PC-3 (cell line): ENCODE measurements around the gene TMEM190.

Source experiments
- EZH2 ChIP-seq: fragments of 300-600 bp; sonication (generic); IDR thresholded peaks from one replicate; pipeline ENCODE4 v1.6.1; 2017; ENCODE audit warnings: antibody characterized with exemption, mild to moderate bottlenecking, low read length; ENCODE audit not compliant: unreplicated experiment
- TF ChIP-seq, protein P1 (sequence below): fragments of 300-600 bp; sonication (generic); conservative IDR thresholded peaks from 2 replicates; pipeline ENCODE4 v1.5.1; 2017; ENCODE audit warnings: antibody characterized with exemption, low read depth, mild to moderate bottlenecking, low read length

- TF ChIP-seq, protein P1, sequence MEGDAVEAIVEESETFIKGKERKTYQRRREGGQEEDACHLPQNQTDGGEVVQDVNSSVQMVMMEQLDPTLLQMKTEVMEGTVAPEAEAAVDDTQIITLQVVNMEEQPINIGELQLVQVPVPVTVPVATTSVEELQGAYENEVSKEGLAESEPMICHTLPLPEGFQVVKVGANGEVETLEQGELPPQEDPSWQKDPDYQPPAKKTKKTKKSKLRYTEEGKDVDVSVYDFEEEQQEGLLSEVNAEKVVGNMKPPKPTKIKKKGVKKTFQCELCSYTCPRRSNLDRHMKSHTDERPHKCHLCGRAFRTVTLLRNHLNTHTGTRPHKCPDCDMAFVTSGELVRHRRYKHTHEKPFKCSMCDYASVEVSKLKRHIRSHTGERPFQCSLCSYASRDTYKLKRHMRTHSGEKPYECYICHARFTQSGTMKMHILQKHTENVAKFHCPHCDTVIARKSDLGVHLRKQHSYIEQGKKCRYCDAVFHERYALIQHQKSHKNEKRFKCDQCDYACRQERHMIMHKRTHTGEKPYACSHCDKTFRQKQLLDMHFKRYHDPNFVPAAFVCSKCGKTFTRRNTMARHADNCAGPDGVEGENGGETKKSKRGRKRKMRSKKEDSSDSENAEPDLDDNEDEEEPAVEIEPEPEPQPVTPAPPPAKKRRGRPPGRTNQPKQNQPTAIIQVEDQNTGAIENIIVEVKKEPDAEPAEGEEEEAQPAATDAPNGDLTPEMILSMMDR: no peak
- no peak for TF ChIP-seq EZH2
These were observed 15.7 kb upstream of the TMEM190 start for GRCh38 chr19:55360902-55361301.
